ENCODE measurements around the gene VWA5B2. TPM values are rescaled to one million over a fixed set of nuclear protein-coding genes. Genes with fewer than 3 reads are reported as not detected.
A peak's percentile ranks its signal among the peaks of the same experiment; 100 is the strongest.

The VWA5B2 gene
- total and polyA plus RNA-seq, 9 of the 15 experiments (the other 6 are each of a cell fraction or from before 2014, with no cell fraction given) = 0.04 TPM; not detected in 8

DNA sequence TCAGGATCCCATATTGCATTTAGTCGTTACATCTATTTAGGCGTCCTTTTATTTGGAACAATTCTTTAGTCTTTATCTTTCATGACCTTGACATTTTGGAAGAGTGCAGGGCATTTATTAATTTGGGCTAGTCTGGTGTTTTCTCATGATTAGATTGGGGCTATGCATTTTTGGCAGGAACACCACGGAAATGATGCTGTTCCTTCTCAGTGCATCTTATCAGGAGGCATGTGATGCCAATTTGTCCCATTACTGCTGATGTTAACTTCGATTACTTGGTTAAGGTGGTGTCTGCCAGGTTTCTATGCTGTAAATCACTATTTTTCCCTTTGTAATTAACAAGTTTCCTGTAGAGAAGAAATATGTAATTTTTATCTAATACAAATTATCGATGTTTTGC, 18.1 kb upstream of the VWA5B2 start:
- in situ Hi-C loops (cut with MboI) = no loop called here
- ChIA-PET POLR2A (interaction anchor here (0.7 to 1.7 kb wide), 4 partner anchors 8 to 28 kb away, joined by 3 to 4 read pairs (median 3); no protein-coding TSS in a partner anchor), CTCF (ENCODE audit: low intra/inter-chr PET ratio) (no interaction called here)
- no peaks in the 10 kb centered on the region for H4K20me1 ChIP-seq (replicated peaks; ENCODE audit: control insufficient read depth, insufficient read depth, low read length)
- ATAC-seq = no peak
- intact Hi-C loops (cut with micrococcal nuclease) = no loop called here
- H3K27ac ChIP-seq (ENCODE audit: extremely low read depth, low read depth, low read length) = no peak overlapping the region
- H3K36me3 ChIP-seq (ENCODE audit: control insufficient read depth, insufficient read depth, low read length) = no peaks in the 10 kb centered on the region
- no peak overlapping the region for H3K9ac ChIP-seq (ENCODE audit: insufficient read depth in 1 of 2, low read depth in 2 of 2, low read length in 2 of 2)
- BruUV-seq (replicated peaks) = no TSS peak
- no peak overlapping the region for H3K4me3 ChIP-seq
- no peak for DNase-seq (ENCODE audit: extremely low read depth in 1 of 4, low spot score in 3 of 4)
- H3K4me2 ChIP-seq (ENCODE audit: insufficient read depth, low read length) = no peak overlapping the region
- no peaks in the 10 kb centered on the region for H3K9me1 ChIP-seq (ENCODE audit: control insufficient read depth, insufficient read depth, low read length)
- H3K9me3 ChIP-seq (replicated peaks; ENCODE audit: control insufficient read depth, insufficient read depth, low read depth, low read length) = no peaks in the 10 kb centered on the region
- H3K79me2 ChIP-seq (ENCODE audit: control insufficient read depth, insufficient read depth, low read length) = no peaks in the 10 kb centered on the region
- H2AFZ ChIP-seq (ENCODE audit: low read depth, low read length) = no peak overlapping the region
- no peak for FAIRE-seq
- WGBS (ENCODE audit: insufficient coverage, low coverage, missing lambda C conversion rate) = 8% methylated on average over 5 of the region's 5 CpGs
- no peaks in the 10 kb centered on the region; a peak in 1 of 5 replicates for H3K4me1 ChIP-seq (replicated peaks in 1 of 2; ENCODE audit: control insufficient read depth in 2 of 2, insufficient read depth in 2 of 2, low read length in 2 of 2)
- H3K27me3 ChIP-seq (ENCODE audit: control insufficient read depth in 2 of 2, insufficient read depth in 2 of 2, low read length in 2 of 2) = peaks cover 29 to 38% of the 10 kb centered on the region in 2 experiments; a peak in 4 of 5 replicates
- peak; percentile 77 for TF ChIP-seq CBX2 (IDR thresholded peaks at IDR 0.05; ENCODE audit: insufficient read depth, low read length, poor library complexity, severe bottlenecking)
- TF ChIP-seq, protein P1, sequence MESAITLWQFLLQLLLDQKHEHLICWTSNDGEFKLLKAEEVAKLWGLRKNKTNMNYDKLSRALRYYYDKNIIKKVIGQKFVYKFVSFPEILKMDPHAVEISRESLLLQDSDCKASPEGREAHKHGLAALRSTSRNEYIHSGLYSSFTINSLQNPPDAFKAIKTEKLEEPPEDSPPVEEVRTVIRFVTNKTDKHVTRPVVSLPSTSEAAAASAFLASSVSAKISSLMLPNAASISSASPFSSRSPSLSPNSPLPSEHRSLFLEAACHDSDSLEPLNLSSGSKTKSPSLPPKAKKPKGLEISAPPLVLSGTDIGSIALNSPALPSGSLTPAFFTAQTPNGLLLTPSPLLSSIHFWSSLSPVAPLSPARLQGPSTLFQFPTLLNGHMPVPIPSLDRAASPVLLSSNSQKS (CRISPR knock-in tag; IDR thresholded peaks at IDR 0.05) = no peak
- TF ChIP-seq, protein P2, sequence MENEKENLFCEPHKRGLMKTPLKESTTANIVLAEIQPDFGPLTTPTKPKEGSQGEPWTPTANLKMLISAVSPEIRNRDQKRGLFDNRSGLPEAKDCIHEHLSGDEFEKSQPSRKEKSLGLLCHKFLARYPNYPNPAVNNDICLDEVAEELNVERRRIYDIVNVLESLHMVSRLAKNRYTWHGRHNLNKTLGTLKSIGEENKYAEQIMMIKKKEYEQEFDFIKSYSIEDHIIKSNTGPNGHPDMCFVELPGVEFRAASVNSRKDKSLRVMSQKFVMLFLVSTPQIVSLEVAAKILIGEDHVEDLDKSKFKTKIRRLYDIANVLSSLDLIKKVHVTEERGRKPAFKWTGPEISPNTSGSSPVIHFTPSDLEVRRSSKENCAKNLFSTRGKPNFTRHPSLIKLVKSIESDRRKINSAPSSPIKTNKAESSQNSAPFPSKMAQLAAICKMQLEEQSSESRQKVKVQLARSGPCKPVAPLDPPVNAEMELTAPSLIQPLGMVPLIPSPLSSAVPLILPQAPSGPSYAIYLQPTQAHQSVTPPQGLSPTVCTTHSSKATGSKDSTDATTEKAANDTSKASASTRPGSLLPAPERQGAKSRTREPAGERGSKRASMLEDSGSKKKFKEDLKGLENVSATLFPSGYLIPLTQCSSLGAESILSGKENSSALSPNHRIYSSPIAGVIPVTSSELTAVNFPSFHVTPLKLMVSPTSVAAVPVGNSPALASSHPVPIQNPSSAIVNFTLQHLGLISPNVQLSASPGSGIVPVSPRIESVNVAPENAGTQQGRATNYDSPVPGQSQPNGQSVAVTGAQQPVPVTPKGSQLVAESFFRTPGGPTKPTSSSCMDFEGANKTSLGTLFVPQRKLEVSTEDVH (IDR thresholded peaks at IDR 0.05; ENCODE audit: low read depth, partially characterized antibody) = no peak
- TF ChIP-seq, protein P3, sequence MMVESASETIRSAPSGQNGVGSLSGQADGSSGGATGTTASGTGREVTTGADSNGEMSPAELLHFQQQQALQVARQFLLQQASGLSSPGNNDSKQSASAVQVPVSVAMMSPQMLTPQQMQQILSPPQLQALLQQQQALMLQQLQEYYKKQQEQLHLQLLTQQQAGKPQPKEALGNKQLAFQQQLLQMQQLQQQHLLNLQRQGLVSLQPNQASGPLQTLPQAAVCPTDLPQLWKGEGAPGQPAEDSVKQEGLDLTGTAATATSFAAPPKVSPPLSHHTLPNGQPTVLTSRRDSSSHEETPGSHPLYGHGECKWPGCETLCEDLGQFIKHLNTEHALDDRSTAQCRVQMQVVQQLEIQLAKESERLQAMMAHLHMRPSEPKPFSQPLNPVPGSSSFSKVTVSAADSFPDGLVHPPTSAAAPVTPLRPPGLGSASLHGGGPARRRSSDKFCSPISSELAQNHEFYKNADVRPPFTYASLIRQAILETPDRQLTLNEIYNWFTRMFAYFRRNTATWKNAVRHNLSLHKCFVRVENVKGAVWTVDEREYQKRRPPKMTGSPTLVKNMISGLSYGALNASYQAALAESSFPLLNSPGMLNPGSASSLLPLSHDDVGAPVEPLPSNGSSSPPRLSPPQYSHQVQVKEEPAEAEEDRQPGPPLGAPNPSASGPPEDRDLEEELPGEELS (CRISPR knock-in tag; IDR thresholded peaks at IDR 0.05; ENCODE audit: borderline replicate concordance) = no peak
- no peak for TF ChIP-seq GABPB1 (CRISPR knock-in tag; IDR thresholded peaks at IDR 0.05)

All from K562 (cell line).